HG03354 (cell line): ENCODE data around the gene DAPK2.

ENCODE experiments used
- ATAC-seq: cut with Tn5 transposase; IDR thresholded peaks from one replicate; pipeline ENCODE4 v1.9.1; 2021; ENCODE audit warnings: mild to moderate bottlenecking; ENCODE audit not compliant: unreplicated experiment, poor library complexity, severe bottlenecking

DAPK2 gene

DNA sequence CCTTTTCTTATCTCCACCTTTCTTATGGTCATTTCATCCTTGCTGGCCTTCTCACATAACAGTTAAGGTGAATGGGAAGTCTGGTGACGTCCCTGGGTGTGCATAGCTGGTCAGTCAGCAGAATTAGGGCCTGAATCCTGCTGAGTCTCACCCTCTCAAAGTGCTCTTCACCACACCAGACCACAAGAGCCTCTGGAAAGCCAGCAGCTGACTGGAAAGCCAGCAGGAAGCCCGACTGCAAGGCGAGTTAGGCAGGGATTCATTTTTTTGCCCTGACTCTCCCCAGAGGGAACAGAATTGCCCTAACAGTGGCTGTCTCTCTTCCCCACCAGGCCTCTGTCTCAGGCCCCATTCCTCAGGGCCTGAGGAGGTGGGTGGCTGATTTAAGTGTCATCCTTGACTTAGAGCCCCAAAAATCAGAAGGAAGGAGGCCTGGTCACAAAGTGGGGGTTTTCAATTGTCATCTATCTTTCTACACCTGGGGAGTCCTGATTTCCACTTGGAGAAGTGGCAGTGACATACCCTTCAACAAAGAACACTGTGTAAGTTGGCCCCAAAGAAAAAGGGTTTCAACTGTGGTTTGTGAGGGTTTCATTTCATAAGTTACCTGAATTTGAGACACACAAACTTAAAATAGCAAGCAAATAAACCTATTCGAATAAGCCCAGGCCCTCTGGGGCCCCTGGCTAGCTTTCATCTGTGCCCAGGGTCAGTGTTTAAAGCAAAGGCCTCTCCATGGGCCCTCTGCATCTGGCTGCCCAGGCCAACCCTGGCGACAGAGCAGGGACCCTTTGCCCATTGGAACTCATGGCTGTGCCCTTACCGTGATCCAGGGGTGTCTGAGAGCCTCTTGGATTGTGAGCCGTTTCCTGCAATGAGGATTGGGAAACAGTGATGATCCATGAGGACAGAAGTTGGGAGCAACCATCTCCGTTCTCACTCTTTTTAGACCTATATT, 122.0 kb downstream of the DAPK2 start:
- no peak for ATAC-seq

GRCh38 chr15:63922916-63923315, 123.4 kb downstream of the DAPK2 start:
- ATAC-seq = no peak

DNA sequence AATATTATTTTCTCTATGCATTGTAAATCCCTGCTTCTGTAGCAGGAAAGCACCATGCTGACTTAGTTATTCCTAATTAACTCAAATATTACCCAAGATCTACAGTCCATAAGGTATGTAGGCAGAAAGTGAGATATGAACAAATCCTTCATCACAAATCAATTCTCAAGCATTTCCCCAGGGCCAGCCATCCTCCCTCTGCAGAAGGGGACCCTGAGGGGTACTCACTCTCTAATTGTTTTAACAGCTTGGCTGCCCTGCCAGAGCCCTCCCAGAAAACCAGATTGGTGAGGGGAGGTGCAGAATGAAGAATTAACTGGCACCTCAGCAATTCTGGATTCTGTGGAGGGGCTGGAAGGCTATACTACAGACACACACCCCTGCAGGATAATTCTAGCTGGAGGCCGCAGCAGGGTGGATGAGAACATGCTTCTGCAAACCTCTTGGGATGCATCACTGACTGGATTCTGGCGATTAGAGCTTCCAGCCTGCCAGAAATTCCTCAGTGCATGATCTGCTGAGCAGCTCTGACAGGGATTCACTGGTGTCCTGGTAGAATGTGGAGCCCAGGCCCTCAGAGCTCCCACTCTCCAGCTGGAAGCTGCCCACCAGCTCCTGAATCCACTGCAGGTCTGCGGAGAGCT, 123.9 kb downstream of the DAPK2 start:
- ATAC-seq = no peak

GRCh38 chr15:63920504-63921175, 125.6 kb downstream of the DAPK2 start:
- ATAC-seq = no peak

DNA sequence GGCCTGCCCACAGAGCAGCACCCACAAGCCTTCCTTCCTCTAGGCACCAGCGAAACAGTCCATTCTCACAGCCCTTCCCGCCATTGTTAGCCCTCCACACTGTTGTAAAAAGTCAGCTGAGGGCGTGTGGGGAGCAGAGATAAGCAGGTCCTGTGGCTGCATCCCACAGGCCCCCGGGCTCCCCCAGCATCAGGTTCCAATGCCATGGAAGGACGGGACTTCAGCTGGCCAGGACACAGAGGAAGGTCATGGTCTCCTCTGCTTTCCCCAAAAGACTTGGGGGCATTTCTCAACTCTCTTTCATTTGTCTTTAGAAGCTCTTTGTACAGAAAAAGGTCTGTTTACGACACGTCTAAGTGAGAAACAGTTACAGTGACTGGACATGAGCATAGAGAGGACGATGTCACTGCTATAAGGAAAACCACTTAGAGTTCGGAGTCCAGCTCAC, 127.4 kb downstream of the DAPK2 start:
- ATAC-seq = no peak

DNA sequence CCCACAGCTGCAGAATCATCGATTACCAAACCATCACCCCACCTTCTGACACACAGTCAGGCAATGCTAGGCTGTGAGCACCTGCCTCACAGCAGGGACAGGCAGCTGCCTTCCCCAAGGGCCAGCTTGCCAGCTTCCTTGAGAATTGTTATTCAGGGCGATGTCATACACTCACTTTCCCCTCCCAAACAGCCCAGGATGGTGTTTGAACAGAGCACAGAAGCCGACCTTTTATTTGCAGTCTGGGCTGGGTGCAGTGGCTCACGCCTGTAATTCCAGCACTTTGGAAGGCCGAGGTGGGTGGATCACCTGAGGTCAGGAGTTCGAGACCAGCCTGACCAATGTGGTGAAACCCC, 128.0 kb downstream of the DAPK2 start:
- ATAC-seq = no peak

DNA sequence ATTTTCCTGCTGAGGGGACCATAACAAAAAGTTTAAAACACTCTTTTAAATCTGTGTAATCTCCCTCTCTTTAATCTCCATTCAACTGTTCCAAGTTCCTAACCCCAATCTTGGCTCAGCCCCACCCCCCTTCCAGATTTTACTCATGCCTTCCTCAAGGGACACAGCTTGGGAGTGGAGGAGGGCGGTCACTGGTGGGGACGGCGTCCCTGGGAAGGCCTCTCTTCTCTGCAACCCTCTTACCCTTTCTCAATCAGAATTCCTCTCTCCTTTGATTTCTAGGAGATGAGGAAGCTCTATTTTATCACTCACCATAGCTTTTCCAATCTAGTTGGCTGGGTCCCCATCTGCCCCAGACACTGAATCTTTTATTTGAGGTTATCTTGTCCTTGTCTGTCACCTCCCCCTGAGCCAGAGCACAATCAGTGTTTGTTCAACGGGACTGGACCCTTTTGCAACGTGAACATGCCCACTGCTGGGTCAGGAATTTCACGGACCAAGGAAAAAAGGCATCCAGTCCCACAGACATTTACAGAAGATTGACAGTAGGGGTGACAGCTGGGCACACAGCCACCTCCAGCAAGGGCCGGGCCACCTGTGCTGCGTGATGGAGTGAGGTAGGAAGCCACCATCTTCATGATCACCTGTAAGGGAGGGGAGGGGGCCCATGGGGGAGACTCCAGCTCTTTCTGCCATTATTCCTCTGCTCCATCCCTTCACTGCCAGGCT, 128.5 kb downstream of the DAPK2 start:
- ATAC-seq = no peak

DNA sequence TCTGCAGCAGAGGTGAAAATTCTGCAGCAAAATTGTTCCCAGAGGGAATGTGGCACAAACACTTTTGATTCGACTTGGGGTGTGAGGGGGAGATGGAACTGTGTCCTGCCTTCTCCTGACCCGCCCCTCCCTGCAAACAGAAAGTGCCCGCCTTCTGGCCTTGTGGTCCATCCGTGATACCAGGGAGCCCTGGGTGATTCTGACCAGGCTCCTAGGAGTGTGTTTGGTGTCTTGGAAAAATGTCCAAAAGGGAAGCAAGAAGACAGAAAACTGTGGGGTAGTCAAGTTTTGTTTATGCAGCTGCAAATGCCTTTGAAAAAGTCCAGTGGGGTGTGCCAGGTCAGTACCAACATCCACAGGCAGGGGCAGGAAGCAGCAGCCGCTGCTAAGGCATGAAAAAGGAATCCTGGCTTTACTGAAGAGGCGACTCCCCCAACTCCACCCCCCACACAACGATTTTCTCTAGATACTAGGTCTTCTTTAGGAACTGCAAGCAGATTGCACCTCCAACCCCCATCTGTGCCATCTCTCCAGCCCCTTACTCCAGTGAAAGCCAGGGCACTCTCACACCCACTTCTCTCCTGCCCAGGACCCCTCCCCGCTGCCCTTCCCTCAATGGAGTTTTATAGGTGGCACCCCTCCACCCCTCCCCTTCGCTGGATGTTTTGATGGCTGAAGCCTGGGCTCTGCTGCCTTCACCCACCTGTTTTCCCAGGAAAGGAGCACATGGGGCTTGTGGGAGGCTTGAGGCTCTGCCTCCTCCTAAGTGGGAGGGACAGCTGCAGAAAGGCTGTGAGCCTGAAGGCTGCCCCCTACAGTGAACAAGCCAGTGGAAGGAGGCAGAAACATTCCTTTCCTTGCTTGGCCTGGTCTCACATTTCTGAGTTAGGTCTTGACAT, 130.2 kb downstream of the DAPK2 start:
- ATAC-seq = no peak

DNA sequence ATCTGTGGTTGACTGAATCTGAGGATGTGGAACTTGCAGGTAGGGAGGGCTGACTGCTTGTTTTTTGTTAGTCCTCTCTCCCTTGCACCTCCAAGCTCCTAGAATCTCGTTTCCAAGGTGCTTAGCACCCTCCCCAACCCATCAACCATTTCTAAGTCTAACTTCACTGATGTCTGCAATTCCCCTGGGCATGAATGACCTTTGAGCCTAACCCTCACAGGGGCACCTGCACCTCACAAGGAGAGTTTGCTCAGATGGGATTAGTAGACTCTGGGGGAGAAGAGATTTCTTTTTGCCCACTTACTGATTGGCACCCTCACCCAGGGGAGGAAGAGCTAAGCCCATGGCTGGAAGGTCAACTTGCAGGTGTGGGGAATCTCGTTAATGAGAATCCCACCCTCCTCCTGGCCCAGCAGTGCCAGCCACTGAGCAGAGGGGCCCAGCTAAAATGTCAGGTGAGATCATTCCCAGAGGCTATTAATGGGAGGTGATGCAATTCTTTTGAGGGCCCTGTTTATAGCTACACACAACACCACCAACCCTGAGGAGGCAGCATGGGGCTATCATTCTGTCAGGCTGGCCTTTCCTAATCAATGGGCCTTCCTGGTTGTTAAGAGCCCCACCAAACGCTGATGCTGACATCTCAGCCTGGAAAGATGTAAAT, 130.9 kb downstream of the DAPK2 start:
- ATAC-seq = no peak

DNA sequence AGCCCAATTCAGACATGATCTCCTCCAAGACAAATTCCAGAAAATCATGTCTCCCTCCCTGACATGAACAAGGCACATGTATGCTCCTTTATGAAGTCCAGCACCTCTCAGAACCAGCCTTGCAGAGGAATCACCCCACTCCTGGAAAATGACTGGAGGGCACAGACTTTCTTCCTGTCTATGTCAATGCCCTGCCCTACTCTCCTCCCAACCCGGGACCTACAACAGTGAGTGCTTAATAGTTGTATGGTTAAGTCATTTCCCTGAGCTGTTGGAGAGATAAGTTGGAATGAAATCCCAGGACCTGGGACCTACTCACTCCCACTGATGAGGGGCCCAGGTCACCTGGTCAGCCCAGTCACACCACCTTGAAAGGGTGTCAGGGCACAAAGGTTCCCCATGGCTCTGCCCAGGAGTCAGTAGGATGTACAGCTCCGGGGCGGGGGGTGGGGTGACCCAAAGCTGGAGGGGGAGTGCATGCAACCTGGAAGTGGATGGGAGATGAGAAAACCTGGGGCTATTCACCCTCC, 132.4 kb downstream of the DAPK2 start:
- ATAC-seq = no peak

DNA sequence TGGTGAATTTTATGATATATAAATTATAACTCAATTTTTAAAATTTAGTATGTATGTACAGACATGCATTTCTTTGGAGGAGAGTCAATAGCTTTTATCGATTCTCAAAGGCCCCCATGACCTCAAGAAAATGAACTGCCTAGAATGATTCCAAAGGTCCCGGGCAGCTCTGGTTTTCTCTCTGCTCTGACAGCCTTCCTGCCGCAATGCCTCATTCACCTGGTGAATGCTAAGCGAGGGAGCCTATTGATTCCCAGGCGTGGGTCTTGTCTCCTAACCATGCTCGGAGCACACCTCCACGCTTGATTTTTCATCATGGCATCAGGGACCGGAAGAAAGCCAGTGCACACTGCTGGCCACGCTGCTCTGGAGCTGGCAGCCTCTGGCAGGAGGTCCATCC, 132.9 kb downstream of the DAPK2 start:
- ATAC-seq = no peak

GRCh38 chr15:63912061-63912615, 134.1 kb downstream of the DAPK2 start:
- no peak for ATAC-seq

DNA sequence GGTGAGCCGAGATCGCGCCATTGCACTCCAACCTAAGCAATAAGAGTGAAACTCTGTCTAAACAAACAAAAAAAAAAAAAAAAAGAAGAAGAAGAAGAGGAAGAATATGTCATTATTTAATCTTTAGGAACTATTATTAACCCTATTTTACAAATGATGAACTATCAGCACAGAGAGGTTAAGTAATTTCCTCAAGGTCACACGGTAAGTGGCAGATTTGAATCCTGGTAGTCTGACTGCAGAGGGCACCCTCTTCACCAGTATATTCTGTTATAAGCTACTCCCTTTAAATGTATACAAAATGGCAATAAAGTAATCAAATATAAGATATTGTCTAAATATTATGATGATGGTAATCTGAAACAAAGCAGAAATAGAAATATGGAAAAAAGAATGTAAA, 135.1 kb downstream of the DAPK2 start:
- ATAC-seq = no peak

GRCh38 chr15:63909819-63910437, 136.4 kb downstream of the DAPK2 start:
- ATAC-seq = no peak

DNA sequence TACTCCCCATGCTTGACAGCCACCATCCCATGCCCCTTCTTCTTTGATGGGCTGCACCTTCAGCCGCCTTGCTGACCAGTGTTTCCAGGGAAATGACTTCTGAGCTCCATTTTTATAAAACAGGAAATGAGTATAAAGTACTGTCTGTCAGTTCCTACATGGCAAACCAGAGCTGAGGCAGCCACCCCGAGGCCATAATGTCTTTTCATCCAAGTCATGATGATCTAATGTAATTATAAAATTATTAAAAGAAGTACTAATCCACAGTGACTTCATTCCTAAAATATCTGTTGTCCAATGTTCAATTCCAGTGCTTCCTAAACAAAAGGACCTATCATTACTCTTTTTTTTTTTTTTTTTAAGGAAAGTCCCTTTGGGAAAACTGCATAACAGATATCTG, 137.3 kb downstream of the DAPK2 start:
- no peak for ATAC-seq

DNA sequence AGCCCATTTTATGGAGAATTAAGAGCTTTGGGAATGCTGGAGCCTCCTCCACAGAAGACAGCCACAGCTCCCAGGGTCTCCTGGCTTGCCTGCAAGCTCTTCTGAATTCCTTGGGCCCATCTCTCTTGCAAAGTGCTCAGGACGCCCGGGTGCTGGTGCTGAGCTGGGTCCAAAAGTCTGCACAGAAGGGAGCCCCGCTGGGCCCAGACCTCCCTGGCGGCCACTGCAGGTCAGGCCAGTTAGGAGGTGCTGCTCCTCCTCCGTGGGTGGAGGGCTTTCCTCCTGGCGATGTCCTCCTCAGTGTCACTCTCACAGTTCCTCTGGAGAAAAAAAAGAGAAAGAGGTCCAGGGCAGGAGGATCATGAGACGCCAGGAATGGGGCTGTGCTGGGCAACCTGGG, 138.0 kb downstream of the DAPK2 start:
- ATAC-seq = no peak

DNA sequence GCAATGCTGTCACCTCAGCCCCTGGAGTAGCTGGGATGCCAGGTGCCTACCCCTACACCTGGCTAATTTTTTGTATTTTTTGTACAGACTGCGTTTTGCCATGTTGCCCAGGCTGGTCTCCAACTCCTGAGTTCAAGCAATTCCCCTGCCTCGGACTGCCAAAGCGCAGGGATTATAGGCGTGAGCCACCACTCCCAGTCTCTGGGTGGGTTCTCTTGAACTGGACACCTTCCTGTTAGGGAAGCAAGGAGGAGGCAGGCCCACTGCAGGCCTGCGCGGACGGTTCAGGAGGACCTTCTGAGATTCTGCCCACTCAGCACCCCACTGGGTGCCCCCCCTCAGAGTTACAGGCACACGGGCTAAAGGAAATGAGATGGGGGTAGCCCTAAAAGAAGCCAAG, 138.8 kb downstream of the DAPK2 start:
- no peak for ATAC-seq

DNA sequence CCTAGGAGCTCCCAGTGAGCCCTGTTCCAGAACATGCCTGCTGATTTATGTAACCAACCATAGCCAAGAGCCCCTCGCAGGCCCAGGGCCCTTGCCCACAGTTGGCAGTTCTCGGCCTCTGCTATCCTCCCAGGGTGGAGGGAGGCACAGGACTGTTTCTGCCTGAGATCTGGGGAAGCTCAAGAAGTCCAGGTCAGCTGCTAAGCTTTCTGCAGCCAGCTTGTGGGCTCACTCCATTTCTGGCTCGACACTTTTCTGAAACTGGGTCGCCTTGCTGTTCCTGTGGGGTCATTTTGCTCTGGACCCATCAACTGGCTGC, 140.1 kb downstream of the DAPK2 start:
- ATAC-seq = no peak
